ENCODE results near the gene TDRD9.
A peak's percentile ranks its signal among the peaks of the same experiment; 100 is the strongest.

Gene TDRD9

DNA sequence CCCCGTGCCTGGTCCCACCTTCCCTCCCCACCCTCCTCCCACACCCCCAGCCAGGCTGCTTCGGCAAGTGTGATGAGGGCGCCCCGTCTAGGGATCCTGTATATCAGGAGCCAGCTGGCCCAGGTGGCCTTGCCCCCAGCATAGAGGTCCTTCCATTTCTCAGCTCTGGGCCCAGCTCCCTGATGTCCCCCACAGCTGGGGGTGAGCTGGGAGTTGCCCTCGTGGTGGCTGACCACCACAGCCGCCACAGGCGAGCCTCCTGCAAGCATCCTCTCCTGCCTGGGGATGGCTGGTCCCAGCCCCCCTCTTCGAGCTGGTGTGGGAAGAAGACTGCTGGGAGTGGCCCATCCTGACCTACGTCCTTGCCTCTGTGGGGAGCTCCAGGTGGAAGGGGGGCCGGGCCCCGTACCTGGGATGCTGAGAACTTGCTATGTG lies 164.7 kb downstream of the TDRD9 start:
- no peak for DNase-seq (ENCODE audit: low read depth)

DNA sequence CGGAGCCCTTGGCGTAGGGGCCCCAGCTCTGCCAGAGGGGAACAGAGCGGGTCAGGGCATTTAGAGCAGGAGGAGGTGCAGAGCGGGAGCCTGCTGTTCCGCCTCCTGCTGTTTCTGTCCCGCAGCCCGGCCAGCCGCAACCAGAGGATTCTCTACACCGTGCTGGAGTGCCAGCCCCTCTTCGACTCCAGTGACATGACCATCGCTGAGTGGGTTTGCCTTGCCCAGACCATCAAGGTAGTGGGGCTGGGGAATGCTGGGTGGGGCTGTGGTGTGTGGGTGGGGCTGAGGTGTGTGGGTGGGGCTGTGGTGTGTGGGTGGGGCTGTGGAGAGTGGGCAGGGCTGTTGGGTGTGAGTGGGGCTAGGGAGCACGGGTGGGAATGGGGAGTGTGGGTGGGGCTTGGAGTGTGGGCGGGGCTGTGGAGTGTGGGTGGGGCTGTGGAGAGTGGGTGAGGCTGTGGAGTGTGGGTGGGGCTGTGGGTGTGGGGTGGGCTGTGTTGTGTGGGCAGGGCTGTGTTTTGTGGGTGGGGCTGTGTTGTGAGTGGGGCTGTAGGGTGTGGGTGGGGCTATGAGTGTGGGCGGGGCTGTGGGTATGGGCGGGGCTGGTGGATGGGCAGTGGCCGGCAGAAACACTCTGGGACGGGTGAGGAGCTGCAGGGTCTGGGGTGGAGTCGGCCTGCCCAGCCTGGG lies 165.3 kb downstream of the TDRD9 start:
- DNase-seq (ENCODE audit: low read depth), result no peak

DNA sequence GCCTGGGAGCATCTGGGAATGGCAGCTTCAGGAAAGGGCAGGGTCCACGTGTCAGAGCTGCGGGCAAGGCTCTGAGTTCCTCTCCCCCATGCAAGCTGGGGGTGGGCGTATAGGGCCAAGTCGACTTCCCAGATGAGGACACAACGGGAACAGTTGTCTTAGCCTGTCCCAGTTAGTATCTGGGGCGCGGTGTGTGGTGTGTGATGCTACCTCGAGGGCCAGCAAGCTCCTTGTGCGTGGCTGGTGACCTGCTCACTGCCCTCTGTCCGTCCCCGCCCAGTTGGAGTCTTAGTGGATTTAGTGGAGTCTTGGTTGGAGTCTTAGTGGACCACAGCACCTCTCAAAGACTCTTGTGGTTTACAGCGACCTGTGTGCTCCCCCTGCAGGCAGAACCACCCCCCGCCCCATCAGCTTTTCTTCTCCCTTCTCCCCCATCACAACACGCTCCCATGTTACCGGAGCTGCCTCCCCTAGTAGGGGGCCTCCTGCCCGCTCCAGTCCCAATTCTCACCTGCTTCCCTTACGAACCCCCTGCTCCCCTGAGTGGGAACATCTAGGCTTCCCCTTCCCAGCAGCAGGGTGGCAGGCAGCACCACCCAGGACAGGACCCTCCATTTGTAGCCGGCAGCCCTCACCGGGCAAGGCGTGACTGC lies 165.9 kb downstream of the TDRD9 start:
- DNase-seq (ENCODE audit: low read depth), result no peak

DNA sequence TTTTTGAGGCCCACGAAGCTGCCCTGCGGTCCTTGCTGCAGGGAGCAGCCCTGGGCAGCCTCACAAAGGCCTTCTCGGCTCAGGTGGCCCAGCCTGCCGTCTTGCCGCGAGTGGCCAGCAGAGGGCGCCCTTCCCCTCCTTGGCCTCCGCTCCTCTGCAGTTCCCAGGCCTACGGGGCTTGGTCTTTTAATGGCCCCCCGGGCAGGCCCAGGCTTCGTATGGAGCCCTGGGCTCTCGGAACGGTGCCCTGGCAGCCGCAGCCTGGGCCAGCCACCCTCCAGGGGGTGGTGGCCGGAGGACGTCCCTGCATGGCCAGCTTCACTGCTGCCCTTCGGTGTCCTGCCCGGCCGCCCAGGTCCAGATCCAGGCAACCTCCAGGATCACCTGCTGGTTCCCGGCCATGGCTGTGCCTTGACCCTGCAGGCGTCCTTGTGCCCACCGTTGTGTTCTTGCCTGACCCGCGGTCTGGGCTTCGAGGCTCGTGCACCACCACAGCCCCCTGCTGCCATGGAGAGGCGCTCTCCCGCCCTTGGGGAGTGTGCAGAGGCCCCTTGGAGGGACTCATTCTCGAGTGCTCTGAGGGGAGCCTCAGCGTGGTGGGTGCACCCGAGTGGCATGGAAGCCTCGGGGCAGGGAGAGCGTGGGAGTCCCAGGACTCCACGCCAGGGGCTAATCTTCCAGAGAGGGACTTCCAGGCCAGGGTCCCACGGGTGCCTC lies 166.6 kb downstream of the TDRD9 start:
- DNase-seq (ENCODE audit: low read depth), result peak; percentile 31

DNA sequence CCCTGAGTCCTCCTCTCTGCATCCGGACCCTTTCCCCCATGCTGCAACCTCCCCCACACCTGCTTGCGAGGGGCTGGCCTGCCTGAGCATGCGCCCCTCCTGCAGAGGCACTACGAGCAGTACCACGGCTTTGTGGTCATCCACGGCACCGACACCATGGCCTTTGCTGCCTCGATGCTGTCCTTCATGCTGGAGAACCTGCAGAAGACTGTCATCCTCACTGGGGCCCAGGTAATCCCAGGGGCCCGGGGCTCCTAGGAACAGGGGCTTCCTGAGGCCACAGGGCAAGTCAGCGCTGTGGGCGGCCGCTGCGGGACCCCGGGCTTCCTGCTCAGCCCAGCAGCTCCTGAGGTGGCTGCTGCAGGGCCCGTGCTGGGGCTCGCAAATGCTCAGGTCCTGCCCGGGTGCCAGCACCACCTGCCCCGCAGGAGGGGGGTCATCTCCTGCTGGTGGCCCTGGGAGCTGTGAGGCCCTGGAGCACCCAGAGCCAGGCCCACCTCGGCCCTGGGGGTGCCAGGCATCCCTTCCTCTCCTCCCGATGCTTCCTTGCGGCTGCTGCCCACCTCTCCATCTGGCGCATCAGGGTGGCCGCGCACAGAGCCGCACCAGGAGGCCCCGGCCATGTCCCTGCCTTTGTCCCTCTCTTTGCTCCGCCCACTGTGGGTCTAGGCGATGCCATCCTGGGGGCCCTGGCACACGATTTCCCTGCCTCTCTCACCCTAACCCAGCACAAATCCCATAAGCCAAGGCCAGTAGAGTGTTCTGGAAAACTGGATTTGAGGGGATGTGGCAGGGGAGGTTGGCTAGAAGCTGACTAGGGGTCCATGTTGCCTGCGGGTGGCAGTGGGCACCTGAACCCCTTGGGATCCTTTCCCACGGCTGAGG lies 167.4 kb downstream of the TDRD9 start:
- DNase-seq (ENCODE audit: low read depth), result no peak

DNA sequence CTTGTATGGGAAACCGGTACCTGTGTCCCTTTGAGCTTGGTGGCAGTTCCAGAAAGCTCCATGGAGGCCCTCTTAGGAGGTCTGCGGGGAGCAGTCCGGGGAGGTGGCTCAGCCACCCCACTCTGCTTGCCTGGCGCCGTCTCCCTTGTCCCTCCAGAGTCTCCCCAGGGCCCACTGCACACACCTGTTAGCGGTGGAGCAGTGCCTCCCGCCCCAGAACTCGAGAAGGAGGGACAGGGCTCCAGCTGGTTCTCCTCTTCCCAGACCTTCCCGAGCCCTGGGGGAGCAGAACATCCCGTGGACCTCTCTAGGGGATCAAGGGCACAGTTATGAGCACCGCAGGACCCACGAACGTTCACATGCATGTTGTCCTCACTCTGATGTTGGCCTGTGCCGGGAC lies 168.1 kb downstream of the TDRD9 start:
- no peak for DNase-seq (ENCODE audit: low read depth)

DNA sequence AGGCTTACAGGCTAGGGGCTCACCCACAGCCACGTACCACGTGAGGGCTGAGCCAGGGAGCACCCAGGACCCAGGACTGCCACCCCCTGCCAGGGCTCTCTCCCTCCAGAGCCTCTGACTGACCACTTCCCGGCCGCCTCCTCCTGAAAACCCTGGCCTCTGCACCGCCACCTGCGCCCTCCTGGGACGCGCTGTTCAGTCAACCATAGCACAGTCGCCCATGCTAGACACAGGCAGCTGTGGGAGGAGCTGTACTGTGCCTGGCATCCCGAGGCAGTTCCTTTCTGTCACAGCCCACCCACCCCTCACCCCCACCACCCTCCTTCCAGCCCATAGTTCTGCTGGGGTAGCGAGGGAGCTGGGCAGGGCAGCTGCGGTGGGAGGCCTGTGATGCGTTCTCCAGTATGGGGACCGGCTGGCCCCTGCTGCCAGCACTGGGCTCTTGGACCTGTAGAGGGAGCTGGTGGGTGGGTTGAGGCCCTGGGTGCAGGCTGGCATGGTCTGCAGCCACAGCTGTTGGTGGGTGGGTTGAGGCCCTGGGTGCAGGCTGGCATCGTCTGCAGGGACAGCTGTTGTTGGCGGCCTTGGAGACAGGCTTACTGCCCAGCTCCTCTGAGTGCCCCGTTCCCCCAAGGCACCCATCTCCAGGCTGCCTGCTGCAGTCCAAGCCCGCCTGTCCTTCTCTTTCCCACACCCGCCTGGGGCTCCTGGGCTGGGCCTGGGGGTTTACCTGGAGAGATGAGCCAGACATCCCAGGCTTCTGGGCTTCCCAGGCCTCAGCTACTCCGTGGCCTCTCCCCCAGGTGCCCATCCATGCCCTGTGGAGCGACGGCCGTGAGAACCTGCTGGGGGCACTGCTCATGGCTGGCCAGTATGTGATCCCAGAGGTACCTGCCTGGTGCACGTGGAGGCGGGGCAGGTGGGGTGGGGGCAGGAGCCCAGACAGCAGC lies 168.8 kb downstream of the TDRD9 start:
- DNase-seq (ENCODE audit: low read depth), result no peak

DNA sequence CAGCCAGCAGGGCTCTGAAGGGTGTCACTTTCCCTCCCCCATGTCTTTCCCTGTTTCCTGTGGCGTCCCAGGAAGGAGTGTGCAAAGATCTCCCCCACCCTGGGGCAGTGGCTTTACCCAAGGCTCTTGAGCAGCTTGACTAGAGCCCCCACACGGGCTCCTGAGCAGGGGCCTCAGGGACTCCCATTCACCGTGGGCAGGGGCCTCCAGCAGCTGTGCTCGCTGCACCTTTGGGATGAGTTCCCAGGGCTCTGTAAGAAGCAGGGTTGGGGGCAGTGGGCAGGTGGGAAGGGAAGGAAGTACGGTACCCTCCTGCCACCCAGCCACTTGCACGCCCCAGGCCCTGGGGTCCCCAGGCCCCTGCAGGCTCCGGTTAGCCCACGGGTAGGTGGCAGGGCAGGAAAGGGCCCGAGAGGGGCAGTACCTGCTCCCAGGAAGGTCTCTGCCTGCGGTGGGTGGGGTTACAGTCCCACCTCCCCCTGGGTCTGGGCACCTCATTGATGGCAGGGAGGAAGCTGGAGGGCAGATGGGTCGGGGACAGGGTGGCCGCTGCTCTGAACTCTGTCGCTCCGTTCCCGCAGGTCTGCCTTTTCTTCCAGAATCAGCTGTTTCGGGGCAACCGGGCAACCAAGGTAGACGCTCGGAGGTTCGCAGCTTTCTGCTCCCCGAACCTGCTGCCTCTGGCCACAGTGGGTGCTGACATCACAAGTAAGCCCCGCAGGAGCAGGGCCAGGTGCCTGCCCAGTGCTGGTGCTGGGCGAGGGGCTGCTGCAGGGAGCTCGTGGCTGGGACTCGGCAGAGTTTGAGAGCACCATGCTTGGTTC lies 170.2 kb downstream of the TDRD9 start:
- DNase-seq (ENCODE audit: low read depth), result no peak

DNA sequence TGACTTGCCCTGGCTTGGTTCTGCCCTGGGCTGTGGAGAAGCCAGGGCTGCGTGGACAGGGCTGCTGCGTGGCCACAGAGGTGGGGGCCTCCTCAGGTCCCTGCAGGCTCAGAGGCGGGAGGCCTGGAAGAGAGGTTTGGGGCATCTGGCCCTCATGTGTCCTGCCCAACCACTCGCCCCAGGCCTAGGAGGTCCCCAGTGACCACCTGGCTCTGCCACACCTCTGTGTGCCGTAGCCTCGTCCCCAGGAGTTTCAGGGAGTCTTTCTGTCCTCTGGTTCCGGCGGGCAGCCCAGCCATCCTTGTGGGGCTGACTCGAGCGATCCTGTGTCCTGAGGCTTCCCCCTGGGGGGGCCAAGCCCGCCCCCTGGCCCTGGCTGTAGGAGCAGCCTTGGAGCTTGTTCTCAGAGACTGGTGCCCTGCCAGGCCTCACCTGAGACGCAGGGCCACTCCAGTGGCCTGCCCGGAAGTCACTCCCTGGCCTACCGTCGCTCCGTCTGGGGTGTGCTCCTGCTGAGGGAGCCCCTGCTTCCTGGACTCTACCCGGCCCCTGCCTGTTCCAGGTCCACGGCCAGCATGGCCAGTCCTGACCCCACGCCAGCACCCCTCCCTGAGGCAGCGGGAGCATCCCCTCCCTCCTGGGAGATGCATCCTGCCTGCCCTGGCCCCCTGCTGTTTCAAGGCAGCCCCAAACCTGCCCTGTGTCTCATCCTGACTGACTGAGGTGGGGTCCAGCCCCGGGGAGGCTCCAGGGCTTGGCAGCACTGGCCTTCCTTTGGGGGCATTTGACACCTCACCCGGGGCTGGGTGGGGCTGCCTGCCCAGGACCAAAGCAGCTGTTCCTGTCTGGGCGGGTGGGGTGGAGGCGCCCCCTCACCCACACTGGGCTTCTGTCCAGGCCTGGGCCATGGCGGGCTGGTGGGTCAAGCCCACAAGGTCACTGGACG lies 171.1 kb downstream of the TDRD9 start:
- DNase-seq (ENCODE audit: low read depth), result no peak

DNA sequence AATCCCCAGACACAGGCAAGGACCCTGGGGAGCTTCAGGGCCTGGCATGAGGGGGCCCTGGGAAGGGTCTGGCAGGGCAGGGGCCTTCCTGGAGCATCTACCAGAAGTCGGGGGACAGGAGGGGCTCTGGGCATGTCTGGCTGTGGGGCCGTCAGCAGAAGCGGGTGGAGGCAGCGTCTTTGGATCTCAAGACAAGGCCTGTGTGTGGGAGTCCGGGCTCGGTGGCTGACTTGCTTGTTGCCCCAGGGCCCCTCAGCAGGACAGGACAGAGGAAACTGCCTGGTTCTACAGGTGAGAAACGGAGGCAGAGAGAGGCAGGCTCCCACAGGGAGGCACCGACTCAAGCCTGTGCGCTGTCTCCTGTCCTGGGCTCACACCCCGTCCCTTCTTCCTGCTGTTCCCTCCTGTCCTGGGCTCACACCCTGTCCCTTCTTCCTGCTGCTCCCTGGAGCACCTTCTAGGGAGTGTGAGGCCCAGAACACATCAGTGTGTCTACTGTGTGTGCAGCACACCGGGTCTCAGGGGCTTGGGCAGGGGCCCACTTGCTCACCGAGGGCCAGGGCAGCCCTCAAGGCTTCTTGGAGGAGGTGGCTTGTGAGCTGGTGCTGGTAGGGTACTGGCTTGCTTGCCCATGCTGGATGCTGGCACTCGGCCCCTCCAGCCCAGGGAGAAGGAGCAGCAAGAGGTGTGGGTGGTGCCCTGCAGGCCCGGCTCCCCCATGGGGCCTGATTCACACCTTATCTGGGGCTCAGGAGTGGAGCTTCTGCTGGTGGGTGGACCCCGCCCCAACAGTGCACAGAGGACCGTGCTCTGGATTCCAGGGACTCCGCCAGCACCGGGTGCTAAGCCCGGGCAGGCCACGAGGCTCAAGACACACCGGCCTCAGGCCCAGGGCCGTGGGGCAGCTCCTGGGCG lies 172.2 kb downstream of the TDRD9 start:
- DNase-seq (ENCODE audit: low read depth), result no peak

DNA sequence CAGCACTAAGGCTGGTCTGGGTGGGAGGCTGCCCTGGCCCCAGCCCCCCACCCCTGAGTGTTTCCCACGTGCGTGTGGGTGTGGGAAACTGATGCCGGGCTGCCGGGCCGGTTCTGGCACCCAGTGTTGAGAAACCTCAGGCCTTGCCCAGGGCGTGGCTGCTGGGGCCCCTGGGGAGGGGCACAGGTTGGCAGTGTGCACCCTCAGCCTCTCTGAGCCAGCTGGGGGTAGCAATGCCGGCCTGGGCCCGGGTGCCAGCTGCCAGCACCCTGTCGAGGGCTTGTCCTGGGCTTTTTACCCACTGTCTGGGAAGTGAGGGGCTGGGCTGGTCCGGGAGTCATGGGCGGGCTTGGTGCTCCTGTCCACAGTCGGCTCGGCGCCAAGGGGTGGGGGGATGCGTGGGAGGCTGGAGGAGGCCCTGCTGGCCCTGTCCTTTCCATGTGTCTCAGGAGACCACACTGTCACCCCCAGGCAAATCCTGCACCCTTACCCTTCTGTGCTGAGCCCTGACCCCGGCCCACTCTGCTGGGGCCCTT lies 172.9 kb downstream of the TDRD9 start:
- no peak for DNase-seq (ENCODE audit: low read depth)

DNA sequence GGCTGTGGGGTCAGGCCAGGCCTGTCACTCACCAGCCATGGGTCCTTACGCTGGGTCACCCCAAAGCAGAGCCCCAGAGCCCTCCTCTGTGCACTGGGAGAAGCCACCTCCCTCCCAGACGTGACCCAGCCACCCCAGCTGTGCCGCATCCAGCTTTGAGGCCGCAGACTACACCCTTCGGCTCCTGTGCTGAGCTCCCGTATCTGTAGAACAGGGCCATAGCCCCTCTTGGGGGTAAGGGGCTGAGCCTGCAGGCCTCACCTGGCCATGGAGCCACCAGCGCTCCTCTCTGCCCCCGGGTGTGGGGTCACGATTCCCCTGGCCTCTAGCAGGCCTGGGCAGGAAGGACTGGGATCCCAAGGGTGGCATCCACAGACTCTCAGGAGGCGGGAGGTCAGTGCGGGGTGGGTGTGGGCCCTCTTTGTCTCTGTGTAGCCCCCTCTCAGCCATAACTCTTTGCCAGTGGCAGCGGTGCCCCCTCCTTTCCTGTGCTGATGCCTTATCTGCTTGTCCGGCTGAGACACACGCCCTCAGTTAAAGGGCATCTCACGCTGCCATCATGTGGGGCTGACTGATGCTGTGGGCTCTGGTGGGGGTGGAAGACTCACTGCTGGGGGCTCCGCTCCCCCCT lies 173.5 kb downstream of the TDRD9 start:
- DNase-seq (ENCODE audit: low read depth), result no peak
